A673 (cell line): ENCODE data around the gene JAKMIP1. TPM values are rescaled to one million over a fixed set of nuclear protein-coding genes. Genes with fewer than 3 reads are reported as not detected.

ENCODE experiments used
- BruUV-seq: library from RNA; stranded (reverse); fragments of 400-500 nt; replicated peaks from 2 replicates; lab custom pipeline; 2021; lab: Mats Ljungman, UMichigan
- CTCF ChIA-PET: fragments of 300-600 bp; sonication (Branson Sonifier 250); formaldehyde crosslinking; loops from one replicate; lab custom pipeline; 2022; ENCODE audit warnings: antibody characterized with exemption; lab: Charles Lee
- POLR2A ChIA-PET: fragments of 300-600 bp; sonication (Branson Sonifier 250); formaldehyde crosslinking; loops from one replicate; lab custom pipeline; 2022; ENCODE audit warnings: antibody characterized with exemption; ENCODE audit not compliant: low non-redundant PET; lab: Charles Lee
- DNase-seq: peaks from one replicate; pipeline ENCODE4 v3.0.0-alpha.2; 2015; ENCODE audit warnings: low spot score
- H3K27ac ChIP-seq: fragments of 200-600 bp; sonication (generic); 2 replicates; pipeline ENCODE4 v1.5.1; 2016; ENCODE audit warnings: mixed run types, low read depth, mild to moderate bottlenecking, mixed read lengths, antibody characterized with exemption, low read length; ENCODE audit not compliant: poor library complexity, severe bottlenecking
- H3K27me3 ChIP-seq: fragments of 200-600 bp; sonication (generic); replicated peaks from 2 replicates; pipeline ENCODE4 v1.6.1; 2017; ENCODE audit warnings: mixed run types, low read depth, mild to moderate bottlenecking, mixed read lengths, antibody characterized with exemption, low read length; ENCODE audit not compliant: insufficient read depth, poor library complexity
- H3K36me3 ChIP-seq: fragments of 200-600 bp; sonication (generic); 2 replicates; pipeline ENCODE4 v1.6.1; 2016; ENCODE audit warnings: mixed run types, mild to moderate bottlenecking, mixed read lengths, antibody characterized with exemption, low read length; ENCODE audit not compliant: insufficient read depth, poor library complexity, severe bottlenecking
- H3K4me1 ChIP-seq: fragments of 200-600 bp; sonication (generic); 2 replicates; pipeline ENCODE4 v1.6.1; 2017; ENCODE audit warnings: mixed run types, mild to moderate bottlenecking, mixed read lengths, antibody characterized with exemption, low read length; ENCODE audit not compliant: insufficient read depth, poor library complexity, severe bottlenecking
- H3K4me3 ChIP-seq: fragments of 200-600 bp; sonication (generic); 2 replicates; pipeline ENCODE4 v1.5.1; 2016; ENCODE audit warnings: low read depth, mixed run types, mild to moderate bottlenecking, mixed read lengths, low read length; ENCODE audit not compliant: poor library complexity, severe bottlenecking
- H3K9me3 ChIP-seq: fragments of 200-600 bp; sonication (generic); 2 replicates; pipeline ENCODE4 v1.6.1; 2016; ENCODE audit warnings: mixed run types, low read depth, mild to moderate bottlenecking, mixed read lengths, antibody characterized with exemption, low read length; ENCODE audit not compliant: poor library complexity, severe bottlenecking
- EZH2 ChIP-seq: fragments of 200-600 bp; sonication (generic); IDR thresholded peaks from 2 replicates; pipeline ENCODE4 v1.6.1; 2017; ENCODE audit warnings: borderline replicate concordance, low read depth, mild to moderate bottlenecking, mixed read lengths, antibody characterized with exemption, low read length; ENCODE audit not compliant: poor library complexity, severe bottlenecking
- intact Hi-C: fragments of 100-400 bp; cut with micrococcal nuclease; formaldehyde crosslinking; loops from one replicate; pipeline ENCODE4 v1.10.0; 2022; ENCODE audit not compliant: unreplicated experiment
- total RNA-seq: library from RNA; stranded (reverse); gene quantifications from 2 replicates; pipeline ENCODE4 v1.2.3, GENCODE V29; 2021
- TF ChIP-seq, protein P1 (sequence below): fragments of 300-800, 200-600 bp; sonication (generic); conservative IDR thresholded peaks from 2 replicates; pipeline ENCODE4 v1.5.1; 2017; ENCODE audit warnings: low read depth, mild to moderate bottlenecking, antibody characterized with exemption, low read length, moderate library complexity, mixed read lengths

JAKMIP1 gene
- total RNA-seq, 1 experiment from 2014 or later = not detected

DNA sequence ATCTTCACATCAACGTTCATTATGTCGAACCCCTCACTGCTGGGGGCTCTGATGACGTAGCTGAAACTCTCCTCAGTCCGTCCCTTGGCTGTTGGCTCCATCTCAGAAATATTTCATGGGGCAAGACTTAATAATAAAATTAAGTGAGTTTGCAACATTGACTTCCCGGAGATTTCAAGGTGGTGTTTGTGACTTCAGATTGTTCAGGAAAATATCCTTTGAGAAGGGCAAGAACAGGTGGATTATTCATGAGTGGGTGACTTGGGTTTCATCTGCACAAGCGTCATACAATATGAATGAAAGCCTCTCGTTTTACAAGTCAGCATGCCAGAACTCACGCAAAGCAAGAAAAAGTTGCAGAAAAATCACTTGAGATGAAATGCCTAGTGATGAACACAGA, 182.0 kb downstream of the JAKMIP1 start, which contains the start of gene C4orf50:
TSS of gene C4orf50 (minus strand) at position 101 of the 400 bp plus-strand sequence.
- Histone ChIP-seq H3K36me3 (no peaks in the 10 kb centered on the region), H3K27me3 (peaks cover 3% of the 10 kb centered on the region), H3K4me3 (no peak within 1 kb of the TSS), H3K9me3 (no peaks in the 10 kb centered on the region), H3K4me1 (no peaks in the 10 kb centered on the region), H3K27ac (no peak within 1 kb of the TSS)
- POLR2A ChIA-PET = no interaction called here
- CTCF ChIA-PET = no interaction called here
- intact Hi-C loops = no loop called here
- TF ChIP-seq, protein P1, sequence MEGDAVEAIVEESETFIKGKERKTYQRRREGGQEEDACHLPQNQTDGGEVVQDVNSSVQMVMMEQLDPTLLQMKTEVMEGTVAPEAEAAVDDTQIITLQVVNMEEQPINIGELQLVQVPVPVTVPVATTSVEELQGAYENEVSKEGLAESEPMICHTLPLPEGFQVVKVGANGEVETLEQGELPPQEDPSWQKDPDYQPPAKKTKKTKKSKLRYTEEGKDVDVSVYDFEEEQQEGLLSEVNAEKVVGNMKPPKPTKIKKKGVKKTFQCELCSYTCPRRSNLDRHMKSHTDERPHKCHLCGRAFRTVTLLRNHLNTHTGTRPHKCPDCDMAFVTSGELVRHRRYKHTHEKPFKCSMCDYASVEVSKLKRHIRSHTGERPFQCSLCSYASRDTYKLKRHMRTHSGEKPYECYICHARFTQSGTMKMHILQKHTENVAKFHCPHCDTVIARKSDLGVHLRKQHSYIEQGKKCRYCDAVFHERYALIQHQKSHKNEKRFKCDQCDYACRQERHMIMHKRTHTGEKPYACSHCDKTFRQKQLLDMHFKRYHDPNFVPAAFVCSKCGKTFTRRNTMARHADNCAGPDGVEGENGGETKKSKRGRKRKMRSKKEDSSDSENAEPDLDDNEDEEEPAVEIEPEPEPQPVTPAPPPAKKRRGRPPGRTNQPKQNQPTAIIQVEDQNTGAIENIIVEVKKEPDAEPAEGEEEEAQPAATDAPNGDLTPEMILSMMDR = no peak
- no peak for TF ChIP-seq EZH2
- BruUV-seq = no TSS peak
- DNase-seq = no peak

DNA sequence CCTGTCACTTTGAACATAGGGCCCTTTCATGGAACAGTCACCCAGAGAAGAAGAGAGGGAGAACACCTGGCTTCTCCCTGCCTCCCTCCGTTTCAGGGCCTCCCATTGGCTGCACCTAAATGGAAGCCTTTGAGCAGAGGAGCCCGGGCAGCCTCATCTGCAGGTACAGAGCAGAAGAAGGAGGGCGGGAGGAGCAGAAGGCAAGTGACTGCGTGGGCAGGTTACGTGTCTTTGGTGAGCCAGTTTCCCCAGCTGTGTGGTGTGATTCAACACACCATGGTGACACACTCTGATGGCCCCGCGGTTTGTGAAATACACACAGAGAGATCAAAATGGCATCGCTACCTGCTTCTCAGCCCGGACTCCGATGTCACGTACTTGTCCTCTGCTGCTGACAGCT, 182.5 kb downstream of the JAKMIP1 start:
- no TSS peak for BruUV-seq
- Histone ChIP-seq H3K36me3 (no peaks in the 10 kb centered on the region), H3K27ac (no peak overlapping the region), H3K27me3 (peaks cover 3% of the 10 kb centered on the region), H3K4me1 (no peaks in the 10 kb centered on the region), H3K4me3 (no peak overlapping the region), H3K9me3 (no peaks in the 10 kb centered on the region)
- ChIA-PET POLR2A (no interaction called here), CTCF (no interaction called here)
- intact Hi-C loops = no loop called here
- DNase-seq = no peak
- no peak for TF ChIP-seq EZH2
- TF ChIP-seq, protein P1 = no peak

DNA sequence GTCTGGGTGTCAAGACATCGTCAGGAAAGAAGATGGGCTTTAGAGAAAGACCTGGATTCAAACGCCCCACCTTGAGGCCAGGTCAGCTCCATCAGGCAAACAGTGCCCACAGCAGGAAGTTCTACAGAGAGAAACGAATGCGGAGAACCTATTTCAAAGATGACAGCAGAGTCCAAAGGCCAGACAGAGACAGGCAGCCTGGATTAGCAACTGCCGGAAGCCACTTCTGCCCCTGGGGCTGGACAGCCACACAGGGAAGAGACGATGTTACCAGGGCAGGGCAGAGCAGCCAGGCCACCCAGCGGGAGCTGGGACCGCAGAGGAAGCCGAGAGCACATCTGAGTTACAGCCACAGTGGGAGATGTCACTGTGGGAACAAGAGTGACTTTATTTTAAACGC, 183.3 kb downstream of the JAKMIP1 start:
- H3K4me3 ChIP-seq = no peak overlapping the region
- peaks cover 3% of the 10 kb centered on the region for H3K27me3 ChIP-seq
- no TSS peak for BruUV-seq
- no peaks in the 10 kb centered on the region for H3K36me3 ChIP-seq
- no peak overlapping the region for H3K27ac ChIP-seq
- DNase-seq = no peak
- intact Hi-C loops = no loop called here
- H3K9me3 ChIP-seq = no peaks in the 10 kb centered on the region
- H3K4me1 ChIP-seq = no peaks in the 10 kb centered on the region
- ChIA-PET POLR2A (no interaction called here), CTCF (no interaction called here)
- TF ChIP-seq, protein P1 = no peak
- TF ChIP-seq EZH2 = no peak
